GM21423 (cell line): Measurements from ENCODE around the gene SMIM11.
"Not testable (repeated sequence)": the region's sequence is repeated elsewhere in the genome, so short reads cannot be mapped to it uniquely, and the experiment has no call there.

Experiments
- ATAC-seq: cut with Tn5 transposase; IDR thresholded peaks from one replicate; pipeline ENCODE4 v1.9.1; 2021; ENCODE audit warnings: mild to moderate bottlenecking, moderate library complexity; ENCODE audit not compliant: unreplicated experiment

Gene SMIM11

DNA sequence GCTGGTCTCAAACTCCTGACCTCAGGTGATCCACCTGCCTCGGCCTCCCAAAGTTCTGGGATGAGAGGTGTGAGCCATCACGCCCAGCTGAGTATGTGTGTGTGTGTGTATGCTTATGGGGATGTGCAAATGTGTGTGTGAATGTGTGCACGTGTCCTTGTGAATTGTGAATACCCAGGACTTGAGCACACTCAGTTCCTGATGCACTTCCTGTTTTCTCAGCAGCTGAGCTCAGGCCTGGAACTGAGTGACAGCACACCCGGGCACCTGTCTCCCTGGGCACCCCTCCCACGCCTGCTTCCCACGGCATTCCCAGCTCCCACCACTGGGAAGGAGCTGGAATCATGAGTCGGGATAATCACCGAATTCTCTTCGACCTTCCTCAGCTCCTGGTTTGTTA is 32.0 kb downstream of the SMIM11 start:
- ATAC-seq, result not testable (repeated sequence)

DNA sequence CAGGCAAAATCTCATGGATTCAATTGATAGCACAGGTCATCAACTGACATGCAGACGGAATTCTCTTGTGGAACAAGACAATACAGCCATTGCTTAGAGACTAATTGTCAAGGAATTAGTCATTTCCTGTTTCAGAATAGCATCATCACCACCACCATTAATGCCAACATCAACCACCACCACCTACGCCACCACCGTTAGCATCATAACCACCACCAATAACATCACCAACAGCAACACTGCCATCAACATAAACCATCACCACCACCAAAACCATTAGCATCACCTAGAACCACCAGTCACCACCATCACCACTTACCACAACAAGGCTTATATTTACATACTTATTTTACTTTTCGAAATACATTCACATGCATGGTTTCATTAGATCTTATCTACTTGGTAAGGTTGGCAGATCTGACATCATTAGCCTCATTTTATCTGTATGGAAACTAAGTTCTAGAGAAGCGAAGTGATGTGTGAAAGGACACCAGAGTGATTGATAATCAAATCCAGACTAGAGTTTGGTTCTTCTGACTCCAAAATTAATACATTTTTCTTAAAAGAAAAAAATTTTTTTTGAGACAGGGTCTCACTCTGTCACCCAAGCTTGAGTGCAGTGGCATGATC is 42.3 kb downstream of the SMIM11 start:
- ATAC-seq, result not testable (repeated sequence)

DNA sequence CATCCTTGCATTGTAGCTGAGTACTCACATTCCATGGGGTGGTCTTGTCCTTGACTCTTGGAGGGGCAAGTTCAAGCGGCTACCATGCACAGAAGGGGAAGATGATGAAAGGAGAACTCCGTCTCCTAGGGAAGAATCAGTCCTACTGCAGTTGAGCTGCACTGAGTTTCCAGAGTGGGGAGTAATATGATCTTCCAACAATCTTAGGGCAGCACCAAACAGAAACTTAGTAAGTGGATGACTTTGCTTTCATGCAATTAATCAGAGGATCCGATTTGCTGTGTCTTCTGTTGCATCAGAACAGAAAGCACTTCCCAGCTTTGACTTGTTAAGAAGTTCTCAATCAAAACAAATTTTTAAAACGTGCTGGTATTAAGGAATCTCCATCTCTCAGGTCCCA is 48.5 kb downstream of the SMIM11 start, which contains the start of gene SMIM34:
Gene SMIM34 (minus strand): TSS at position 147 of the 400 bp plus-strand sequence. CDS start 112 bp downstream, at position 35.
- ATAC-seq, result not testable (repeated sequence)

- ATAC-seq, result not testable (repeated sequence)
Measured at GRCh38 chr21:34427339-34427738, 52.0 kb downstream of the SMIM11 start.

DNA sequence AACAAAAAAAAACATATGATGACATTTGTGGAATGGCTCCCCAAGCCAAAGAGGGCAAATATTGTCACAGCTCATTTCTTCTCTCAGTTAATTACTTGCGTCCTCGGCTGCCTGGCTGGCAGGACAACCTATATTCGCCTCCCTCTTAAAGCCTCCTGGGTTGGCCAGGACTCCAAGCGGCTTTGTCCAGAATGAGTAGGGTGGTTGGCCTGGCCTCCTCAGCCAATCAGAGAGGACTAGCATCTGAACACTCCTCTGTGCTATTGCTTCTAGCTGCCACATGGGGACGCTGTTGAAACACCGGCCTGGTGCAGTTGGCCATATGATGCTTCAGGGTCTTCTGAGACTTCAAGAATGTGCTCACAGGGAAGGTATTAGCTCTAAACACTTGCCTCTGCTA is 53.1 kb downstream of the SMIM11 start:
- ATAC-seq, result not testable (repeated sequence)

- ATAC-seq, result not testable (repeated sequence)
Measured at GRCh38 chr21:34429710-34430109, 54.4 kb downstream of the SMIM11 start.
